Adipocyte (in vitro differentiated cells): ENCODE results near the gene MUTYH.
"Not testable (repeated sequence)": the region's sequence is repeated elsewhere in the genome, so short reads cannot be mapped to it uniquely, and the experiment has no call there.

Experiments
- DNase-seq: peaks from one replicate; pipeline ENCODE4 v3.0.0-alpha.2; 2015; ENCODE audit warnings: low read depth
- H3K27me3 ChIP-seq: replicated peaks from 2 replicates; pipeline ENCODE4 v1.7.0; 2013; ENCODE audit warnings: mild to moderate bottlenecking, low read length, moderate library complexity; ENCODE audit not compliant: control insufficient read depth, insufficient read depth
- H3K36me3 ChIP-seq: 2 replicates; pipeline ENCODE4 v1.7.0; 2013; ENCODE audit warnings: low read length, mild to moderate bottlenecking, moderate library complexity; ENCODE audit not compliant: control insufficient read depth, insufficient read depth, severe bottlenecking
- H3K4me1 ChIP-seq: 2 replicates; pipeline ENCODE4 v1.7.0; 2013; ENCODE audit warnings: mild to moderate bottlenecking, low read length, moderate library complexity; ENCODE audit not compliant: control insufficient read depth, insufficient read depth
- H3K4me3 ChIP-seq: 2 replicates; pipeline ENCODE4 v1.7.0; 2013; ENCODE audit warnings: mild to moderate bottlenecking, low read length, moderate library complexity
- H3K9ac ChIP-seq: 2 replicates; pipeline ENCODE4 v1.7.0; 2013; ENCODE audit warnings: mild to moderate bottlenecking, low read length, moderate library complexity
- H3K9me3 ChIP-seq: 2 replicates; pipeline ENCODE4 v1.7.0; 2013; ENCODE audit warnings: mild to moderate bottlenecking, low read length, moderate library complexity; ENCODE audit not compliant: control insufficient read depth

MUTYH gene

DNA sequence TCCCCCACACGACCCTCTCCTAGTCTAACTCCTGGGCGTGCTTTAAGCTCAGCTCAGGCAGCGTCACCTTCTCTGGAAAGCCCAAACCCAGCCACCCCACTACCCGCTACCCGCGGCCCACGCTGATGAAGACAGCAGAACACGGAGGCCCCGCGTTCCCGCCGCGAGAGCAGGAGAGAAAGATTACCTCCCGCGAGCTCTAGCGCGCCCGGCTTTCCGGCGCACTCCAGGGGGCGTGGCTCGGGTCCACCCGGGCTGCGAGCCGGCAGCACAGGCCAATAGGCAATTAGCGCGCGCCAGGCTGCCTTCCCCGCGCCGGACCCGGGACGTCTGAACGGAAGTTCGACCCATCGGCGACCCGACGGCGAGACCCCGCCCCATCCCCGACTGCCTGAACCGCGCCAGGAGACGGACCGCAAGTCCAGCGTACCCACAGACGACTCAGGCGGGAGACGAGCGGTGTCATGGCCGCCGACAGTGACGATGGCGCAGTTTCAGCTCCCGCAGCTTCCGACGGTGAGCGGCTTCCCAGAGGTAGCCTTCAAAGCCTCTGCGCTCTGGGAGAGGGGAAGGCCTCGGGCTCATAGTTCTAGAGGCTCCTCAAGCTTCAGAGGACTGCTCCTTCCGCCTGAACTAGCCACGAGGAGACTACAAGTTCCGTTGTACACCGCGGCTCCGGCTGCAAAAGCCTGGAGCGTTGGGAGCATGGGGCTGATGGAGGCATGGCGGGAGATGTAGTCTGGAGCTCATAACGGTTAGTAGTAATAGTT is at the start of gene MUTYH, which contains the start of gene TOE1:
Gene MUTYH (minus strand): TSS at position 652 of the 770 bp plus-strand sequence. CDS start 5,935 bp downstream, outside the sequence.
Gene TOE1 (plus strand): TSS at position 382 of the 770 bp plus-strand sequence. CDS start 83 bp downstream, at position 465.
- H3K36me3 ChIP-seq = peaks cover 34% of the 10 kb centered on the region

GRCh38 chr1:45386219-45386618 is 46.0 kb upstream of the MUTYH start:
- no peaks in the 10 kb centered on the region for H3K9me3 ChIP-seq
- H3K27me3 ChIP-seq = no peaks in the 10 kb centered on the region
- no peaks in the 10 kb centered on the region for H3K4me1 ChIP-seq
- H3K4me3 ChIP-seq = no peak overlapping the region
- H3K9ac ChIP-seq = no peak overlapping the region
- no peaks in the 10 kb centered on the region for H3K36me3 ChIP-seq
- no peak for DNase-seq

More for the DNA sequence above, at the start of gene MUTYH, which contains the start of gene TOE1:
- peak within 1 kb of the TSS; percentile 99 for H3K9ac ChIP-seq
- H3K27me3 ChIP-seq = no peaks in the 10 kb centered on the region
- no peaks in the 10 kb centered on the region for H3K9me3 ChIP-seq
- peak within 1 kb of the TSS; percentile 98 for H3K4me3 ChIP-seq
- peak; percentile 96 for DNase-seq
- peaks cover 17% of the 10 kb centered on the region for H3K4me1 ChIP-seq

DNA sequence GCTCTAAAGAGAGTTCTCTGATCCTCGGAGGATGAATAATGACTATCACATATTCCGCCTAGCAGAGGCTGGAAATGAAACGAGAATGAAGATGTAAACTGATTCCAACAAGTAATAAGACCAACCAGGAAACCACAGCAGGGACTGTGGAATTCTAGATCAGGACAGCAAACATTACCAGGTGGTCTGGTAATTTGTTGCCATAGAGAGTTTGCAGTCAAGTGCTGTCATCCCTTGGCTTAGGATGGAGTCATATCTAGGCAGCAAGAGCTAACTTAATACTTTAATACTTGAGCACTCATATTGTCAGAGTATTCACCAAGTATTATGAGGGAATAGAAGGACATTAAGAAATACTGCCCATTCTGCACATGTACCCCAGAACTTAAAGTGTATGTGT is 45.1 kb upstream of the MUTYH start:
- Histone ChIP-seq H3K9me3 (no peaks in the 10 kb centered on the region), H3K9ac (no peak overlapping the region), H3K27me3 (no peaks in the 10 kb centered on the region), H3K4me1 (no peaks in the 10 kb centered on the region), H3K36me3 (no peaks in the 10 kb centered on the region), H3K4me3 (no peak overlapping the region)
- DNase-seq = no peak

DNA sequence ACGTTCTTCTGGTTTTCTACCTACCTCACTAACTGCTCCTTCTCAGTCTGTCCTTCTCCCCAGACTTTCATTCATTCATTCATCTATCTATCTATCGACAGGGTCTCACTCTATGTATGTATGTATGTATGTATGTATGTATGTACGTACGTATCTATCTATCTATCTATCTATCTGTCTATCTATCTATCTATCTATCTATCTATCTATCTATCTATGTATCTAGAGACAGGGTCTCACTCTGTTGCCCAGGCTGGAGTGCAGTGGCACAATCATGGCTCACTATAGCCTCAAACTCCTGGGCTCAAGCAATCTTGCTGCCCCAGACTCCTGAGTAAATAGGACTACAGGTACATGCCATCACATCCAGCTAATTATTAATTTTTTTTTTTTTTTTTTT is 44.0 kb upstream of the MUTYH start:
- H3K9ac ChIP-seq, DNase-seq: not testable (repeated sequence)

GRCh38 chr1:45383191-45383590 is 43.0 kb upstream of the MUTYH start:
- Histone ChIP-seq H3K9me3 (no peaks in the 10 kb centered on the region), H3K36me3 (no peaks in the 10 kb centered on the region), H3K4me3 (no peak overlapping the region), H3K27me3 (no peaks in the 10 kb centered on the region), H3K9ac (no peak overlapping the region), H3K4me1 (no peaks in the 10 kb centered on the region)
- DNase-seq = no peak

More for the DNA sequence above, 44.0 kb upstream of the MUTYH start:
- H3K36me3 ChIP-seq, H3K4me3 ChIP-seq, H3K9me3 ChIP-seq, H3K4me1 ChIP-seq, H3K27me3 ChIP-seq: not testable (repeated sequence)

DNA sequence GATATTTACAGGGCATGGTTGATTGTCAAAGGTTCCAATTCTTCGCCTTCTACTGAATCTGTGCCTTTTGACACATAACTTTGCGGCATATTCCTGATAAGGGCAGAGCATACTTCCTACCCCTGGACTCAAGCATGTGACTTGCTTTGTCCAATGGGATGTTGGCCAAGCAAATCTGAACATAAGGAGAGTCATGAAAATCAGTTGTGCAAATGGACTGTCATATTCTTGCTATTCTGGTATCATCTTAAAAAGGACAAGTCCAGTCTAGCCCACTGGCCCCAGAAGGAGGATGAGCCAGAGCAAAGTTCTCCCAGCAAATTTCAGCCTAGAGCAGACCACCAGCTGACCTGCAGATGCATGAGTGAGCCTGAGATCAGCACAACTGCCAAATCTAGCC is 41.0 kb upstream of the MUTYH start:
- H3K4me3 ChIP-seq = no peak overlapping the region
- no peak for DNase-seq

GRCh38 chr1:45380730-45381129 is 40.5 kb upstream of the MUTYH start:
- DNase-seq = peak; percentile 5
- H3K4me3 ChIP-seq = no peak overlapping the region
- no peaks in the 10 kb centered on the region for H3K4me1 ChIP-seq
- H3K9ac ChIP-seq = no peak overlapping the region
- H3K9me3 ChIP-seq = no peaks in the 10 kb centered on the region
- H3K27me3 ChIP-seq = no peaks in the 10 kb centered on the region
- no peaks in the 10 kb centered on the region for H3K36me3 ChIP-seq

More for the DNA sequence above, 41.0 kb upstream of the MUTYH start:
- no peaks in the 10 kb centered on the region for H3K9me3 ChIP-seq
- no peaks in the 10 kb centered on the region for H3K4me1 ChIP-seq
- no peaks in the 10 kb centered on the region for H3K27me3 ChIP-seq
- no peaks in the 10 kb centered on the region for H3K36me3 ChIP-seq
- no peak overlapping the region for H3K9ac ChIP-seq

DNA sequence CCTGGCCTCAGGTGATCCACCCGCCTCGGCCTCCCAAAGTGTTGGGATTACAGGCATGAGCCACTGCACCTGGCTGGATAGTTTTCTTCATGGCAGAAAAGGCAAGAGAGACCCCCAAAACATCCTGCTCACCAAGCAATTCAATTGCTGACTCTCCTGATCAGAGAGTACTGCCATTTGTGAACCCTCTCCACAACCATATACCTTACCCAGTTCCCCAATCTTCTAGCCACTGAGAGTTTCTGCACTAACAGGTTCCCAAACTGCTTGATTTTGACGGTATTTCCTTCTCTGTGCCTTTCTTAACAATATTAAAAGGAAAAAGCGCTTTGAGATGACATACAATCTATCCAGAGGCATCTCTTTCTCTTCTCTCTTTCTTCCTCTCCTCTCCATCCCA is 39.9 kb upstream of the MUTYH start:
- DNase-seq = no peak
- Histone ChIP-seq H3K27me3 (no peaks in the 10 kb centered on the region), H3K4me3 (no peak overlapping the region), H3K4me1 (no peaks in the 10 kb centered on the region), H3K9ac (no peak overlapping the region), H3K9me3 (no peaks in the 10 kb centered on the region), H3K36me3 (no peaks in the 10 kb centered on the region)

DNA sequence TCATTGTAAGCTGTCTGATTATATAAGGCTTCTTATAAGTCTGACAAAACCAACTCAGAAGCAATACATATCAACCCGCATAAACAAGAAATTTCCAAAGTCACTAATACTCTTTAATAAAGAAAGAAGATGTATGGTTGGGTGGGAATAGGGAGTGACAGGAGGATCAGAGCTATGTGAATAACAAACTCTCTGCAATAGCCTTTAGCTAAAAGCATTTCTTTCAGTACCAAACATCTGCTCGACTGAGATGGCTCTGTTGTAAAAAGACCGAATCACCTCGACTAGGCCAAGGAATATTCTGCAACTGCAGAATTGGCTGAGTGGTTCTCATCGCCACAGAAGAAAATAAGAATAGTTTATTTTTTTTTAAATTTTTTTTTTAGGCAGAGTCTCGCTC is 39.3 kb upstream of the MUTYH start:
- no peak for DNase-seq
- Histone ChIP-seq H3K9me3 (no peaks in the 10 kb centered on the region), H3K36me3 (no peaks in the 10 kb centered on the region), H3K9ac (no peak overlapping the region), H3K4me3 (no peak overlapping the region), H3K27me3 (no peaks in the 10 kb centered on the region), H3K4me1 (no peaks in the 10 kb centered on the region)

DNA sequence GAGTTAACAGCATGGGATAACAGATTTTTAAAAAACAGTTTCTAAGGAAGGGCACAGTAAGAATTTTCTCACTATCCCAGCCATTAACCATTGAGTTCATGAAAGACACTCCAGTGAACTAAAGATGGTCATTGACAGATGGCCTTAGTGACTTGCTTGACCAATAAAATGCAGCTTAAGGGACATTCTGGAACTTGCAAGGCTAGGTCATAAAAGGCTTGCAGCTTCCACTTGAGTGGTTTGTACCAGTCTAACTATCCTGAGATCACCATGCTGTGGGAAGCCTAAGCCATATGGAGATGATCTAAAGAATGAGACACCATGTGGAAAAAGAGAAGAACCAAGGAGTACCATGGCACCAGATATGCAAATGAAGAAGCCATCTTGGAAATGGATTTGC is 37.9 kb upstream of the MUTYH start:
- no peaks in the 10 kb centered on the region for H3K4me1 ChIP-seq
- H3K36me3 ChIP-seq = no peaks in the 10 kb centered on the region
- DNase-seq = no peak
- no peaks in the 10 kb centered on the region for H3K27me3 ChIP-seq
- H3K9ac ChIP-seq = no peak overlapping the region
- H3K4me3 ChIP-seq = no peak overlapping the region
- no peaks in the 10 kb centered on the region for H3K9me3 ChIP-seq

GRCh38 chr1:45375104-45376090 is 35.2 kb upstream of the MUTYH start:
- H3K36me3 ChIP-seq = no peaks in the 10 kb centered on the region
- H3K4me3 ChIP-seq = no peak overlapping the region
- H3K9me3 ChIP-seq = no peaks in the 10 kb centered on the region
- H3K27me3 ChIP-seq = no peaks in the 10 kb centered on the region
- peak; percentile 74 for DNase-seq
- H3K4me1 ChIP-seq = no peaks in the 10 kb centered on the region
- H3K9ac ChIP-seq = no peak overlapping the region
